B cell (primary cell): ENCODE results near the gene SIRT3.
"Not testable (repeated sequence)": the region's sequence is repeated elsewhere in the genome, so short reads cannot be mapped to it uniquely, and the experiment has no call there.

Source experiments
- CTCF ChIP-seq: fragments of 200-600 bp; IDR thresholded peaks from one replicate; pipeline ENCODE4 v1.8.0; 2022; ENCODE audit warnings: antibody characterized with exemption, mild to moderate bottlenecking
- EZH2 ChIP-seq: IDR thresholded peaks from 2 replicates; pipeline ENCODE4 v1.6.1; 2012; ENCODE audit warnings: borderline replicate concordance, low read depth, mild to moderate bottlenecking, moderate library complexity, low read length; ENCODE audit not compliant: insufficient read depth, poor library complexity, severe bottlenecking

GRCh38 chr11:180242-180641 lies 55.9 kb downstream of the SIRT3 start:
- not testable (repeated sequence) for TF ChIP-seq CTCF, EZH2
